ENCODE data around the gene MRPL2. TPM values are rescaled to one million over a fixed set of nuclear protein-coding genes. Genes with fewer than 3 reads are reported as not detected.

MRPL2 gene
- total and polyA plus RNA-seq, 2 of the 8 experiments (the other 6 are each of a cell fraction or from before 2014, with no cell fraction given) = 58.7 to 99.9 TPM

DNA sequence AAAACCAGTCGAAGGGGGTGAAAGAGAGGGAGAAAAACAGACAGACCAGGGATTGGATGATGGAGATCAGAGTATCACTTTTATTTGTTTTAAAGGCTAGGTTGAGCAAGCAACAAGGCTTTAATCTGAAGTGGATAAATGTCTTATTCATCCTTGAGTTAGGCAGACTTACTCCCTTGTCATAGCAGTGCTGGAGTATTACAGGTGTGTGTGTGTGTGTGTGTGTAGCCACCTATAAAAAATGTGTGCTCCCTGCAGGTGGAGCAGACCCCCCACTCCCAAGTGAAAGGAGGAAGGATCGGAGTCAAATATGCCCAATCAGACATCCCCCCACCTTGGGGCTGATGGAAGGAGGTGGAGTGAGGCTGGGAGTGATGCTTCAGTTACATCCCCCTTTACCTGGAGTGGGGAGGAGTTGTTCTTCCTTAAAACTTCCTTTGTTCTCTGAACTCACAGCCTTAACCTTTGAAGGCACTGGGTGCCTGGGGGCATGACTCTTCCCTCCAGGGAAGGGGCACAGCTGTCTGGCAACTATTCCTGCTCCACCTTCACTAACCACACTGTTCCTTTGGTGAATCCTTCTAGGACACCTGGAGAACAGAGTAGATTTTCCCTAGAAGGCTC is 44.1 kb upstream of the MRPL2 start (continued):
- TF ChIP-seq, protein P1, sequence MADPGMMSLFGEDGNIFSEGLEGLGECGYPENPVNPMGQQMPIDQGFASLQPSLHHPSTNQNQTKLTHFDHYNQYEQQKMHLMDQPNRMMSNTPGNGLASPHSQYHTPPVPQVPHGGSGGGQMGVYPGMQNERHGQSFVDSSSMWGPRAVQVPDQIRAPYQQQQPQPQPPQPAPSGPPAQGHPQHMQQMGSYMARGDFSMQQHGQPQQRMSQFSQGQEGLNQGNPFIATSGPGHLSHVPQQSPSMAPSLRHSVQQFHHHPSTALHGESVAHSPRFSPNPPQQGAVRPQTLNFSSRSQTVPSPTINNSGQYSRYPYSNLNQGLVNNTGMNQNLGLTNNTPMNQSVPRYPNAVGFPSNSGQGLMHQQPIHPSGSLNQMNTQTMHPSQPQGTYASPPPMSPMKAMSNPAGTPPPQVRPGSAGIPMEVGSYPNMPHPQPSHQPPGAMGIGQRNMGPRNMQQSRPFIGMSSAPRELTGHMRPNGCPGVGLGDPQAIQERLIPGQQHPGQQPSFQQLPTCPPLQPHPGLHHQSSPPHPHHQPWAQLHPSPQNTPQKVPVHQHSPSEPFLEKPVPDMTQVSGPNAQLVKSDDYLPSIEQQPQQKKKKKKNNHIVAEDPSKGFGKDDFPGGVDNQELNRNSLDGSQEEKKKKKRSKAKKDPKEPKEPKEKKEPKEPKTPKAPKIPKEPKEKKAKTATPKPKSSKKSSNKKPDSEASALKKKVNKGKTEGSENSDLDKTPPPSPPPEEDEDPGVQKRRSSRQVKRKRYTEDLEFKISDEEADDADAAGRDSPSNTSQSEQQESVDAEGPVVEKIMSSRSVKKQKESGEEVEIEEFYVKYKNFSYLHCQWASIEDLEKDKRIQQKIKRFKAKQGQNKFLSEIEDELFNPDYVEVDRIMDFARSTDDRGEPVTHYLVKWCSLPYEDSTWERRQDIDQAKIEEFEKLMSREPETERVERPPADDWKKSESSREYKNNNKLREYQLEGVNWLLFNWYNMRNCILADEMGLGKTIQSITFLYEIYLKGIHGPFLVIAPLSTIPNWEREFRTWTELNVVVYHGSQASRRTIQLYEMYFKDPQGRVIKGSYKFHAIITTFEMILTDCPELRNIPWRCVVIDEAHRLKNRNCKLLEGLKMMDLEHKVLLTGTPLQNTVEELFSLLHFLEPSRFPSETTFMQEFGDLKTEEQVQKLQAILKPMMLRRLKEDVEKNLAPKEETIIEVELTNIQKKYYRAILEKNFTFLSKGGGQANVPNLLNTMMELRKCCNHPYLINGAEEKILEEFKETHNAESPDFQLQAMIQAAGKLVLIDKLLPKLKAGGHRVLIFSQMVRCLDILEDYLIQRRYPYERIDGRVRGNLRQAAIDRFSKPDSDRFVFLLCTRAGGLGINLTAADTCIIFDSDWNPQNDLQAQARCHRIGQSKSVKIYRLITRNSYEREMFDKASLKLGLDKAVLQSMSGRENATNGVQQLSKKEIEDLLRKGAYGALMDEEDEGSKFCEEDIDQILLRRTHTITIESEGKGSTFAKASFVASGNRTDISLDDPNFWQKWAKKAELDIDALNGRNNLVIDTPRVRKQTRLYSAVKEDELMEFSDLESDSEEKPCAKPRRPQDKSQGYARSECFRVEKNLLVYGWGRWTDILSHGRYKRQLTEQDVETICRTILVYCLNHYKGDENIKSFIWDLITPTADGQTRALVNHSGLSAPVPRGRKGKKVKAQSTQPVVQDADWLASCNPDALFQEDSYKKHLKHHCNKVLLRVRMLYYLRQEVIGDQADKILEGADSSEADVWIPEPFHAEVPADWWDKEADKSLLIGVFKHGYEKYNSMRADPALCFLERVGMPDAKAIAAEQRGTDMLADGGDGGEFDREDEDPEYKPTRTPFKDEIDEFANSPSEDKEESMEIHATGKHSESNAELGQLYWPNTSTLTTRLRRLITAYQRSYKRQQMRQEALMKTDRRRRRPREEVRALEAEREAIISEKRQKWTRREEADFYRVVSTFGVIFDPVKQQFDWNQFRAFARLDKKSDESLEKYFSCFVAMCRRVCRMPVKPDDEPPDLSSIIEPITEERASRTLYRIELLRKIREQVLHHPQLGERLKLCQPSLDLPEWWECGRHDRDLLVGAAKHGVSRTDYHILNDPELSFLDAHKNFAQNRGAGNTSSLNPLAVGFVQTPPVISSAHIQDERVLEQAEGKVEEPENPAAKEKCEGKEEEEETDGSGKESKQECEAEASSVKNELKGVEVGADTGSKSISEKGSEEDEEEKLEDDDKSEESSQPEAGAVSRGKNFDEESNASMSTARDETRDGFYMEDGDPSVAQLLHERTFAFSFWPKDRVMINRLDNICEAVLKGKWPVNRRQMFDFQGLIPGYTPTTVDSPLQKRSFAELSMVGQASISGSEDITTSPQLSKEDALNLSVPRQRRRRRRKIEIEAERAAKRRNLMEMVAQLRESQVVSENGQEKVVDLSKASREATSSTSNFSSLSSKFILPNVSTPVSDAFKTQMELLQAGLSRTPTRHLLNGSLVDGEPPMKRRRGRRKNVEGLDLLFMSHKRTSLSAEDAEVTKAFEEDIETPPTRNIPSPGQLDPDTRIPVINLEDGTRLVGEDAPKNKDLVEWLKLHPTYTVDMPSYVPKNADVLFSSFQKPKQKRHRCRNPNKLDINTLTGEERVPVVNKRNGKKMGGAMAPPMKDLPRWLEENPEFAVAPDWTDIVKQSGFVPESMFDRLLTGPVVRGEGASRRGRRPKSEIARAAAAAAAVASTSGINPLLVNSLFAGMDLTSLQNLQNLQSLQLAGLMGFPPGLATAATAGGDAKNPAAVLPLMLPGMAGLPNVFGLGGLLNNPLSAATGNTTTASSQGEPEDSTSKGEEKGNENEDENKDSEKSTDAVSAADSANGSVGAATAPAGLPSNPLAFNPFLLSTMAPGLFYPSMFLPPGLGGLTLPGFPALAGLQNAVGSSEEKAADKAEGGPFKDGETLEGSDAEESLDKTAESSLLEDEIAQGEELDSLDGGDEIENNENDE (IDR thresholded peaks at IDR 0.05; ENCODE audit: insufficient replicate concordance, low read length) = no peak
- no peak for TF ChIP-seq EGR1 (IDR thresholded peaks at IDR 0.05; ENCODE audit: borderline replicate concordance, low read depth, low read length)
- TF ChIP-seq KDM5A (IDR thresholded peaks at IDR 0.05; ENCODE audit: low read length) = no peak
- TF ChIP-seq HDAC2 (IDR thresholded peaks at IDR 0.05; ENCODE audit: borderline replicate concordance in 1 of 2, low read depth in 2 of 2, low read length in 2 of 2) = no peak
- no peak for TF ChIP-seq RBBP5 (IDR thresholded peaks at IDR 0.05; ENCODE audit: borderline replicate concordance, low read depth, low read length)
- no peak for TF ChIP-seq GABPA (IDR thresholded peaks at IDR 0.05; ENCODE audit: borderline replicate concordance, insufficient read depth, low read length)
- no peak for TF ChIP-seq CHD2 (IDR thresholded peaks at IDR 0.05; ENCODE audit: low read length)
